RWPE1 (cell line): Measurements from ENCODE around the gene NYAP2.
A peak's percentile ranks its signal among the peaks of the same experiment; 100 is the strongest.

ENCODE experiments used
- CTCF ChIA-PET: fragments of 350-600 bp; sonication (Branson Sonifier 250); formaldehyde crosslinking; extraction: SDS; loops from one replicate; lab custom pipeline; 2021; lab: Yijun Ruan, JAX
- POLR2A ChIA-PET: fragments of 400-600 bp; formaldehyde crosslinking; extraction: SDS; loops from one replicate; lab custom pipeline; 2020; ENCODE audit warnings: antibody characterized with exemption; ENCODE audit not compliant: low non-redundant PET; lab: Yijun Ruan, JAX
- DNase-seq: peaks from one replicate; pipeline ENCODE4 v3.0.0; 2012; ENCODE audit warnings: low spot score
- H3K27ac ChIP-seq: fragments of 450-650 bp; 2 replicates; pipeline ENCODE4 v1.5.1; 2017
- TF ChIP-seq, protein P1 (sequence below): fragments of 450-650 bp; conservative IDR thresholded peaks from 2 replicates; pipeline ENCODE4 v1.5.1; 2017; ENCODE audit warnings: low read depth, mild to moderate bottlenecking

The NYAP2 gene

DNA sequence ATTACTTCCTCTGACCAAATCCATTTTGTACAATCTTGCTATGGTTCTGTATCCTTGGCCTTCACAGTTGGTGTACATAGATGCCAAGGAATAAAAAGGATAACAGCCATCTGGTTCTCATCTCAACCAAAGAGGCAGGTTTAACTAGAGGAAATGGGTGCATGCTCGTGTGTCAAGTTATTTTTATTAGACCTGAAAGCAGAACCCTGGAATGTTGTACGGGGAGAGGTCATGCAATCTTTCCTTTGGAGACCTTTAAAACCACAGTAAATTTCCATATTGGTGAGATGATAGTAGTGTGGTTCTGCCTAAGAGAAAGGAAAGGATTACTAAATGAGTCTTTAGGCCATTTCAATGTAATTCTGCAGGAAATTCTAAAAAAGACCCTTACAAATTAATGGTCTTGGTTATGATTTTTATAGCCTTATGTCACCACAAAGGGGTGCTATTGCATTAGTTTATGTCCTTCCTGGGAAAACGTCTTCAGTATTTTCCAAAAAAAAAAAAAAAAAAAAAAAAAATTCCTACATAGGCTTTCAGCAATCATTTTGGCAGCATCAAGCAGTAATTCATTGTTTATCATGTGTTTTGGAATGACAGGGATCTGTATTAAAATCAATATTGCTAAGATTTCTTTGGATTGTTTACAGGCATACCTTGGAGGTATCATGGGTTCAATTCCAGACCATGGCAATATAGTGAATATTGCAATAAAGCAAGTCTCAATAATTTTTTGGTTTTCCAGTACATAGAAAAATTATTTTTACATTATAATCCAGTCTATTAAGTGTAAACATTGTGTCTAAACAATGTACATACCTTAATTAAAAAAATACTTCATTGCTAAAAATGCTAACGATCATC lies 270.8 kb downstream of the NYAP2 start:
- POLR2A ChIA-PET = no interaction called here
- no peak overlapping the region for H3K27ac ChIP-seq
- CTCF ChIA-PET = interaction anchor here (0.6 to 1.7 kb wide), 3 partner anchors 724 to 1207 kb away, joined by 3 to 10 read pairs (median 3); partner anchors contain the start of gene IRS1
- DNase-seq = peak; percentile 30
- TF ChIP-seq, protein P1, sequence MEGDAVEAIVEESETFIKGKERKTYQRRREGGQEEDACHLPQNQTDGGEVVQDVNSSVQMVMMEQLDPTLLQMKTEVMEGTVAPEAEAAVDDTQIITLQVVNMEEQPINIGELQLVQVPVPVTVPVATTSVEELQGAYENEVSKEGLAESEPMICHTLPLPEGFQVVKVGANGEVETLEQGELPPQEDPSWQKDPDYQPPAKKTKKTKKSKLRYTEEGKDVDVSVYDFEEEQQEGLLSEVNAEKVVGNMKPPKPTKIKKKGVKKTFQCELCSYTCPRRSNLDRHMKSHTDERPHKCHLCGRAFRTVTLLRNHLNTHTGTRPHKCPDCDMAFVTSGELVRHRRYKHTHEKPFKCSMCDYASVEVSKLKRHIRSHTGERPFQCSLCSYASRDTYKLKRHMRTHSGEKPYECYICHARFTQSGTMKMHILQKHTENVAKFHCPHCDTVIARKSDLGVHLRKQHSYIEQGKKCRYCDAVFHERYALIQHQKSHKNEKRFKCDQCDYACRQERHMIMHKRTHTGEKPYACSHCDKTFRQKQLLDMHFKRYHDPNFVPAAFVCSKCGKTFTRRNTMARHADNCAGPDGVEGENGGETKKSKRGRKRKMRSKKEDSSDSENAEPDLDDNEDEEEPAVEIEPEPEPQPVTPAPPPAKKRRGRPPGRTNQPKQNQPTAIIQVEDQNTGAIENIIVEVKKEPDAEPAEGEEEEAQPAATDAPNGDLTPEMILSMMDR = peak; percentile 51

DNA sequence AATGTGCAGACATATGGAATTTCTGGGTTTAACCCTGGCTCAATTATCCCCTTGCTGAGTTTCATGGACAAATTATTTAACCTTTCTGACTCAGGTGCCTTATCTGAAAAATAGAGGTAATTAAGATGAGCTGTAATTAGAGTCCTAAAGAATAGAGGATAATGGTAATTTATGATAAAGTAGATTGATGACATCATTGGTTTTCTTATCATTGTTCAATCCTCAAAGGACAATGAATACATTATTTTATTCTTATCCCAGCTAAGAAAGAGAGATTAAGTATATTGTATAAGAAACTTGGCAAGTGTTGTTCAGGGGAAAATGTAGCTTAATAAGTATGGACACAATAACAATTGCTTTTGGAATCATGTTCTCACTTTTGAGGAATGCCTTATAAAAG lies 279.3 kb downstream of the NYAP2 start:
- DNase-seq = no peak
- ChIA-PET POLR2A (no interaction called here), CTCF (no interaction called here)
- TF ChIP-seq, protein P1 = no peak
- H3K27ac ChIP-seq = no peak overlapping the region

DNA sequence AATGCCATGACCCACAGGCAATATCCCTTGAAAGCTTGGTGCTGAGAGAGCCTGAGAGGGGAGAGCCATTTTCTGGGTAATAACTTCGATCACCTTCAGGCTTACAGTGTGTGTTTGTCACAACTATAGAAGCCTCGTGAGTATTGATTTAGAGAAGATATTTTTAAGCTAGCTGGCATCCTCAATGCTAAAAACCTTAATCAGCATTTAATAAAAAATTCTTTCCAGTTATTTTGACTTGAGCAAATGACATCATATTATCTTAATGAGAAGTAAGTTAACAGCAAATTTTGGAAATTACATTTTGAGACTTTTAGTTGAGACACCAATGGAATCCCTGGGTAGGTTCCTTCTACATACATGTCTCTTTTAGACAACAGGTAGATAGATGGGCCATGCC lies 283.7 kb downstream of the NYAP2 start:
- POLR2A ChIA-PET = no interaction called here
- no peak overlapping the region for H3K27ac ChIP-seq
- TF ChIP-seq, protein P1 = no peak
- DNase-seq = no peak
- CTCF ChIA-PET = no interaction called here

DNA sequence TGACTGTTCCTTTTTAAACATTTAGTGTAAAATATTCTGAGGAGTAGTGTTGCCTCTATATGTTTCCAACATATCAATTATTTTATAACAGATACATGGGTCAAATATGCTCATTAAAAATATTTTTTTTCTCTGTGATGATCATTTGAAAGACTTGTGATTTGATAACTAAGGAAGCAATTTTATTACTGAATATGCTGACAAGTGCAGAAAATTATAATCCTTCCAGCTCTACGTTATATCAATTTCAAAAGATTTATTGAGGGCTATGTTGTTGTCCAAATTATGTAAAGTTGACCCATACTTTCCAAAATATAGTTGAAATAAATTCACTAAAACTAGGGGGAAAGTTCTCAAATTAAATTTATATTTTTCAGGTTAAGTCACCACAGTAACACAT lies 290.6 kb downstream of the NYAP2 start:
- POLR2A ChIA-PET = no interaction called here
- TF ChIP-seq, protein P1 = no peak
- no peak overlapping the region for H3K27ac ChIP-seq
- CTCF ChIA-PET = interaction anchor here (0.5 kb wide), 1 partner anchor 1631 kb away, joined by 5 read pairs; no protein-coding TSS in a partner anchor
- DNase-seq = no peak

DNA sequence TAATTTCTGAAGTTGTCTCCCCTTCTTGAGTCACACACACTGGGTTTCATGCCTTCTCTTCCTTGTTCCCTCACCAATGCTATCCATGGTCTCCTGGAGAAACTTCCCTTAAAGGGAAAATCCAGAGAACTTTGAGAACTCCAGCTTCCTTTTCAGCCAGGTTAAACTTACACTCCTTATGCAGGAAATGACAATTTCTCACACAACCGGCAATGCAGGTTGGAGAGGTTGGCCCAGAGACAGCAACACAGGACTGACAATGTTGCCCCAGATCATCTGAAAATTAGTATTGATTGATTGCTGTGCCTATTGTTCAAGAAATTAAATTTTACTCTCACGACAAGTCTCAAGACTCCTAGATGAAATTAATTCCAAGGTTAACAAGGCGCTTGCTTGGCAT lies 292.2 kb downstream of the NYAP2 start:
- CTCF ChIA-PET = no interaction called here
- TF ChIP-seq, protein P1 = no peak
- H3K27ac ChIP-seq = no peak overlapping the region
- DNase-seq = no peak
- POLR2A ChIA-PET = no interaction called here

DNA sequence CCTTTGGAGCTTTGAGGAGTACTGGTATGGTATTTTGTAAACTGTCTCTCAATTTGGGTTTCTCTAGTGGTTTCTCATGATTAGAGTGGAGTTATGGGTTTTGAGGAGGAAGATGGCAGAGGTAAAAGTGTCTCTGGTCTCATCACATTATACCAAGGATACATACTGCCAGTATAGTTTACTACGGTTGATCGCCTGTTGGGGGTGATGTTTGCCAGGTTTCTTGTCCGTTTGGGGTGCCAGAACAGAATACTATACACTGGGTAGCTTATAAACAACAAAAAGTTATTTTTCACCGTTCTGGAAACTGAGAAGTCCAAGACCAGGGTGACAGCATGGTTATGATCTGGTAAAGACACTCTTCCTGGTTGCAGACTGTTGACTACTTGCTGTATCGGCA lies 293.7 kb downstream of the NYAP2 start:
- no peak for DNase-seq
- H3K27ac ChIP-seq = no peak overlapping the region
- TF ChIP-seq, protein P1 = no peak
- ChIA-PET POLR2A (no interaction called here), CTCF (interaction anchor here (0.5 to 0.6 kb wide), 2 partner anchors 78 to 542 kb away, joined by 3 to 6 read pairs; no protein-coding TSS in a partner anchor)
